Astrocyte (in vitro differentiated cells and primary cell): ENCODE measurements around the gene GALNT17. TPM values are rescaled to one million over a fixed set of nuclear protein-coding genes. Genes with fewer than 3 reads are reported as not detected.

Experiments
- DNase-seq: peaks from one replicate; pipeline ENCODE4 v3.0.0-alpha.2; 2010; ENCODE audit warnings: low read depth
- FAIRE-seq: peaks from 2 replicates; lab custom pipeline; 2011; peaks lifted over from hg19 to GRCh38; lab: Jason Lieb, UNC
- H2AFZ ChIP-seq: 2 replicates; pipeline ENCODE4 v1.6.0; 2012; ENCODE audit warnings: low read depth, low read length, inconsistent platforms
- H3K27ac ChIP-seq: 2 replicates; pipeline ENCODE4 v1.5.1; 2011; ENCODE audit warnings: low read depth, low read length, inconsistent platforms
- H3K27me3 ChIP-seq: 2 replicates; pipeline ENCODE4 v1.6.0; 2011; ENCODE audit warnings: low read length, inconsistent platforms; ENCODE audit not compliant: insufficient read depth
- H3K36me3 ChIP-seq: 2 replicates; pipeline ENCODE4 v1.5.1; 2011; ENCODE audit warnings: low read length, inconsistent platforms; ENCODE audit not compliant: insufficient read depth
- H3K4me1 ChIP-seq: 2 replicates; pipeline ENCODE4 v1.5.1; 2011; ENCODE audit warnings: low read length, inconsistent platforms; ENCODE audit not compliant: insufficient read depth
- H3K4me2 ChIP-seq: 2 replicates; pipeline ENCODE4 v1.6.0; 2012; ENCODE audit warnings: low read length, inconsistent platforms
- H3K4me3 ChIP-seq: 2 replicates; pipeline ENCODE4 v1.5.1; 2011; ENCODE audit warnings: low read depth, mild to moderate bottlenecking, low read length, inconsistent platforms; ENCODE audit not compliant: insufficient read depth
- H3K79me2 ChIP-seq: 2 replicates; pipeline ENCODE4 v1.6.0; 2012; ENCODE audit warnings: mild to moderate bottlenecking, low read length, inconsistent platforms; ENCODE audit not compliant: insufficient read depth
- H3K9ac ChIP-seq: 2 replicates; pipeline ENCODE4 v1.6.0; 2012; ENCODE audit warnings: mild to moderate bottlenecking, low read length, inconsistent platforms
- H3K9me3 ChIP-seq: 2 replicates; pipeline ENCODE4 v1.5.1; 2012; ENCODE audit warnings: low read depth, mild to moderate bottlenecking, low read length, inconsistent platforms; ENCODE audit not compliant: insufficient read depth
- H4K20me1 ChIP-seq: 2 replicates; pipeline ENCODE4 v1.6.0; 2012; ENCODE audit warnings: low read length, inconsistent platforms; ENCODE audit not compliant: insufficient read depth
- H3K27ac Mint-ChIP-seq: one replicate; pipeline ENCODE4 v1.8.0; 2021; ENCODE audit warnings: mild to moderate bottlenecking, mixed read lengths; ENCODE audit not compliant: unreplicated experiment
- H3K27me3 Mint-ChIP-seq: one replicate; pipeline ENCODE4 v1.8.0; 2021; ENCODE audit warnings: low read depth, mixed read lengths; ENCODE audit not compliant: unreplicated experiment
- H3K36me3 Mint-ChIP-seq: one replicate; pipeline ENCODE4 v1.8.0; 2021; ENCODE audit warnings: low read depth, mixed read lengths; ENCODE audit not compliant: unreplicated experiment
- H3K4me1 Mint-ChIP-seq: one replicate; pipeline ENCODE4 v1.8.0; 2021; ENCODE audit warnings: low read depth, mixed read lengths; ENCODE audit not compliant: unreplicated experiment
- H3K4me3 Mint-ChIP-seq: one replicate; pipeline ENCODE4 v1.8.0; 2021; ENCODE audit warnings: mild to moderate bottlenecking, moderate library complexity, mixed read lengths; ENCODE audit not compliant: unreplicated experiment
- H3K9me3 Mint-ChIP-seq: one replicate; pipeline ENCODE4 v1.8.0; 2021; ENCODE audit warnings: mild to moderate bottlenecking, mixed read lengths; ENCODE audit not compliant: unreplicated experiment
- CTCF ChIP-seq: IDR thresholded peaks from 2 replicates; pipeline ENCODE4 v1.5.1; 2011; ENCODE audit warnings: low read depth, mild to moderate bottlenecking, inconsistent platforms, low read length, moderate library complexity; ENCODE audit not compliant: insufficient read depth
- EZH2 ChIP-seq: IDR thresholded peaks from 2 replicates; pipeline ENCODE4 v1.6.1; 2012; ENCODE audit warnings: mild to moderate bottlenecking, low read length, inconsistent platforms; ENCODE audit not compliant: insufficient read depth
- total RNA-seq: library from RNA; stranded (reverse); gene quantifications from 2 replicates; pipeline ENCODE4 v1.2.1, GENCODE V29; 2021

GALNT17 gene
- total RNA-seq, 1 donor from 2014 or later = 7.8 TPM

- Histone ChIP-seq H3K4me3 (no peak overlapping the region), H3K27me3 (no peaks in the 10 kb centered on the region), H2AFZ (no peak overlapping the region), H4K20me1 (no peaks in the 10 kb centered on the region), H3K79me2 (no peaks in the 10 kb centered on the region), H3K27ac (no peak overlapping the region), H3K36me3 (no peaks in the 10 kb centered on the region), H3K9me3 (no peaks in the 10 kb centered on the region), H3K4me1 (peaks cover 7% of the 10 kb centered on the region), H3K9ac (no peak overlapping the region), H3K4me2 (no peak overlapping the region)
- TF ChIP-seq EZH2 (no peak), CTCF (no peak)
- peaks cover 16% of the 10 kb centered on the region for H3K9me3 Mint-ChIP-seq
- no peak for FAIRE-seq
- no peak overlapping the region for H3K4me3 Mint-ChIP-seq
- no peak for DNase-seq
- no peak overlapping the region for H3K27ac Mint-ChIP-seq
- H3K4me1 Mint-ChIP-seq = peaks cover 10% of the 10 kb centered on the region
- H3K36me3 Mint-ChIP-seq = peaks cover 2% of the 10 kb centered on the region
- no peaks in the 10 kb centered on the region for H3K27me3 Mint-ChIP-seq
Measured at GRCh38 chr7:71313553-71313952, 181.6 kb downstream of the GALNT17 start.

DNA sequence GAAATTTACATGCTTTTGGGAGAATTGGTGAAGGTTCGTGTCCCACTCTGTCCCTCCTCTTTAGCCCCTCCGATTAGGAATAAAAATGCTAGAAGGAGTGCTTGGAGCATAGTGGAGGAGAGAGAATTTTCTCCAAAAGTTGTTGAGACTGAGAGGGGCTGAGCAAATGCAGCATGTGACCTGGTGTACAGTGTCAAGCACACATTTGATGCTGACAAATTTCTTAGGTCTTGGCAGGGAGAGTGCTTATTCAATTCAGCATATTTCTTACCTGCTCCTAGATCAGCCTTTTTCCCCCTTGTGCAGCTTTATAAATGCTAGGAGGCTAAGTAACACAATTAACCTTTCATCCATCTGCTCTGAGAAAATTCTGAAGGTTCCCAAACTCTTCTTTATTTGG, 189.0 kb downstream of the GALNT17 start:
- Mint-ChIP-seq H3K27me3 (no peaks in the 10 kb centered on the region), H3K4me1 (peaks cover under 1% of the 10 kb centered on the region), H3K36me3 (no peaks in the 10 kb centered on the region), H3K9me3 (peaks cover 2% of the 10 kb centered on the region), H3K27ac (no peak overlapping the region), H3K4me3 (no peak overlapping the region)
- Histone ChIP-seq H2AFZ (no peak overlapping the region), H3K9ac (no peak overlapping the region), H3K9me3 (no peaks in the 10 kb centered on the region), H3K4me1 (no peaks in the 10 kb centered on the region), H3K4me3 (no peak overlapping the region), H3K4me2 (no peak overlapping the region), H4K20me1 (no peaks in the 10 kb centered on the region), H3K27ac (no peak overlapping the region), H3K79me2 (no peaks in the 10 kb centered on the region), H3K36me3 (no peaks in the 10 kb centered on the region), H3K27me3 (no peaks in the 10 kb centered on the region)
- FAIRE-seq (no peak), DNase-seq (no peak)
- TF ChIP-seq CTCF (no peak), EZH2 (no peak)

- H3K4me1 ChIP-seq = no peaks in the 10 kb centered on the region
- Mint-ChIP-seq H3K36me3 (no peaks in the 10 kb centered on the region), H3K9me3 (peaks cover 2% of the 10 kb centered on the region), H3K4me1 (peaks cover 6% of the 10 kb centered on the region), H3K4me3 (no peak overlapping the region), H3K27ac (no peak overlapping the region), H3K27me3 (no peaks in the 10 kb centered on the region)
- no peaks in the 10 kb centered on the region for H3K27me3 ChIP-seq
- H3K27ac ChIP-seq = no peak overlapping the region
- FAIRE-seq = no peak
- H3K9me3 ChIP-seq = no peaks in the 10 kb centered on the region
- no peaks in the 10 kb centered on the region for H4K20me1 ChIP-seq
- H3K4me2 ChIP-seq = no peak overlapping the region
- H3K4me3 ChIP-seq = no peak overlapping the region
- H3K79me2 ChIP-seq = no peaks in the 10 kb centered on the region
- DNase-seq = no peak
- H3K9ac ChIP-seq = no peak overlapping the region
- no peaks in the 10 kb centered on the region for H3K36me3 ChIP-seq
- no peak overlapping the region for H2AFZ ChIP-seq
- no peak for TF ChIP-seq EZH2
- no peak for TF ChIP-seq CTCF
Measured at GRCh38 chr7:71322201-71322600, 190.3 kb downstream of the GALNT17 start.
